ENCODE data around the gene ENG. TPM values are rescaled to one million over a fixed set of nuclear protein-coding genes. Genes with fewer than 3 reads are reported as not detected.

ENG gene
- total RNA-seq, 1 experiment from 2014 or later, result 0.18 TPM

DNA sequence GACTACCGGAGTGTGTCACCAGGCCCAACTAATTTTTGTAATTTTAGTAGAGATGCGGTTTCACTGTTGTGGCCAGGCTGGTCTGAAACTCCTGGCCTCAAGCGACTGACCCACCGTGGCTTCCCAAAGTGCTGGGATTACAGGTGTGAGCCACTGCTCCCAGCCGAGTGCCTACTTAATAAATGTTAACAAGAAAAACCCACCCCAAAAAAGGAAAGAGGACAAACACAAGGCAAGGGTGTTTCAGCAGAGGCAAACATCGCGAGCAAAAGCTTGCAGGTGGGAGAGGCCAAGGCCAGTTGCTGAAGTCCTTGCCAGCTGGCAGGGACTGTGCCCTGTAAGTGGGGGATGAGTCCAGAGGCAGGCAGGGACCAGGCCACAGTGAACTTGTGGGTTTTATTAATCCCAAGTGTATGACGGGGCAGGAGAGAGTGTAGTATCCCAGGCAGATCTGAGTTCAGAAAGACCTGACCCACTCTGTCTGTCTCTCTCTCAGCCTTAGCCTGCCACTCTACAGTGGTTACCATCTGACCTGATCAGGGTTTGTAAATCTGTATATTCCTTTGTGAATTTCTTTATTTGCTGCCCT is 58.1 kb downstream of the ENG start:
- ChIA-PET POLR2A (no interaction called here), CTCF (no interaction called here)
- TF ChIP-seq, protein P1, sequence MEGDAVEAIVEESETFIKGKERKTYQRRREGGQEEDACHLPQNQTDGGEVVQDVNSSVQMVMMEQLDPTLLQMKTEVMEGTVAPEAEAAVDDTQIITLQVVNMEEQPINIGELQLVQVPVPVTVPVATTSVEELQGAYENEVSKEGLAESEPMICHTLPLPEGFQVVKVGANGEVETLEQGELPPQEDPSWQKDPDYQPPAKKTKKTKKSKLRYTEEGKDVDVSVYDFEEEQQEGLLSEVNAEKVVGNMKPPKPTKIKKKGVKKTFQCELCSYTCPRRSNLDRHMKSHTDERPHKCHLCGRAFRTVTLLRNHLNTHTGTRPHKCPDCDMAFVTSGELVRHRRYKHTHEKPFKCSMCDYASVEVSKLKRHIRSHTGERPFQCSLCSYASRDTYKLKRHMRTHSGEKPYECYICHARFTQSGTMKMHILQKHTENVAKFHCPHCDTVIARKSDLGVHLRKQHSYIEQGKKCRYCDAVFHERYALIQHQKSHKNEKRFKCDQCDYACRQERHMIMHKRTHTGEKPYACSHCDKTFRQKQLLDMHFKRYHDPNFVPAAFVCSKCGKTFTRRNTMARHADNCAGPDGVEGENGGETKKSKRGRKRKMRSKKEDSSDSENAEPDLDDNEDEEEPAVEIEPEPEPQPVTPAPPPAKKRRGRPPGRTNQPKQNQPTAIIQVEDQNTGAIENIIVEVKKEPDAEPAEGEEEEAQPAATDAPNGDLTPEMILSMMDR (IDR thresholded peaks at IDR 0.05; ENCODE audit: insufficient read depth in 1 of 2, low read depth in 1 of 2, low read length in 1 of 2, severe bottlenecking in 1 of 2, unreplicated experiment in 1 of 2), result no peak
- H3K27me3 ChIP-seq (replicated peaks; ENCODE audit: control insufficient read depth, insufficient read depth, low read length), result no peaks in the 10 kb centered on the region
- intact Hi-C loops (cut with micrococcal nuclease; ENCODE audit: unreplicated experiment), result no loop called here
- H3K27me3 Mint-ChIP-seq (ENCODE audit: insufficient read depth, unreplicated experiment), result no peaks in the 10 kb centered on the region
- no peaks in the 10 kb centered on the region for H3K9me3 ChIP-seq
- BruUV-seq (replicated peaks), result no TSS peak
- H3K36me3 ChIP-seq (ENCODE audit: control insufficient read depth, insufficient read depth, low read length), result peaks cover 2% of the 10 kb centered on the region
- peaks cover 57% of the 10 kb centered on the region for H3K36me3 Mint-ChIP-seq (ENCODE audit: insufficient read depth, unreplicated experiment)
- H3K4me3 ChIP-seq (ENCODE audit: low read depth, low read length), result no peak overlapping the region
- H3K9me3 Mint-ChIP-seq (ENCODE audit: unreplicated experiment), result no peaks in the 10 kb centered on the region
- no peak overlapping the region for H3K27ac Mint-ChIP-seq (ENCODE audit: unreplicated experiment)
- H3K4me1 Mint-ChIP-seq (ENCODE audit: low read depth, unreplicated experiment), result peaks cover 12% of the 10 kb centered on the region
- no peak overlapping the region for H3K4me3 Mint-ChIP-seq (ENCODE audit: unreplicated experiment)
- DNase-seq, result no peak
- H3K4me1 ChIP-seq, result peaks cover 20% of the 10 kb centered on the region

GRCh38 chr9:127794001-127794791 is 60.3 kb downstream of the ENG start:
- peaks cover 3% of the 10 kb centered on the region for H3K36me3 ChIP-seq (ENCODE audit: control insufficient read depth, insufficient read depth, low read length)
- H3K27me3 ChIP-seq (replicated peaks; ENCODE audit: control insufficient read depth, insufficient read depth, low read length), result no peaks in the 10 kb centered on the region
- DNase-seq, result no peak
- no peaks in the 10 kb centered on the region for H3K9me3 Mint-ChIP-seq (ENCODE audit: unreplicated experiment)
- intact Hi-C loops (cut with micrococcal nuclease; ENCODE audit: unreplicated experiment), result no loop called here
- TF ChIP-seq, protein P1 (IDR thresholded peaks at IDR 0.05; ENCODE audit: insufficient read depth in 1 of 2, low read depth in 1 of 2, low read length in 1 of 2, severe bottlenecking in 1 of 2, unreplicated experiment in 1 of 2), result no peak
- no peak overlapping the region for H3K27ac Mint-ChIP-seq (ENCODE audit: unreplicated experiment)
- H3K9me3 ChIP-seq, result no peaks in the 10 kb centered on the region
- no peak overlapping the region for H3K4me3 Mint-ChIP-seq (ENCODE audit: unreplicated experiment)
- ChIA-PET POLR2A (no interaction called here), CTCF (no interaction called here)
- peaks cover 7% of the 10 kb centered on the region for H3K4me1 Mint-ChIP-seq (ENCODE audit: low read depth, unreplicated experiment)
- H3K4me3 ChIP-seq (ENCODE audit: low read depth, low read length), result no peak overlapping the region
- peaks cover 73% of the 10 kb centered on the region for H3K36me3 Mint-ChIP-seq (ENCODE audit: insufficient read depth, unreplicated experiment)
- no peaks in the 10 kb centered on the region for H3K27me3 Mint-ChIP-seq (ENCODE audit: insufficient read depth, unreplicated experiment)
- BruUV-seq (replicated peaks), result no TSS peak
- H3K4me1 ChIP-seq, result peaks cover 16% of the 10 kb centered on the region

- Histone ChIP-seq H3K9me3 (no peaks in the 10 kb centered on the region), H3K4me1 (peaks cover 6% of the 10 kb centered on the region), H3K27me3 (replicated peaks; ENCODE audit: control insufficient read depth, insufficient read depth, low read length) (no peaks in the 10 kb centered on the region), H3K4me3 (ENCODE audit: low read depth, low read length) (no peak overlapping the region), H3K36me3 (ENCODE audit: control insufficient read depth, insufficient read depth, low read length) (peaks cover 8% of the 10 kb centered on the region)
- no peak overlapping the region for H3K4me3 Mint-ChIP-seq (ENCODE audit: unreplicated experiment)
- intact Hi-C loops (cut with micrococcal nuclease; ENCODE audit: unreplicated experiment), result no loop called here
- H3K9me3 Mint-ChIP-seq (ENCODE audit: unreplicated experiment), result no peaks in the 10 kb centered on the region
- no TSS peak for BruUV-seq (replicated peaks)
- TF ChIP-seq, protein P1 (IDR thresholded peaks at IDR 0.05; ENCODE audit: insufficient read depth in 1 of 2, low read depth in 1 of 2, low read length in 1 of 2, severe bottlenecking in 1 of 2, unreplicated experiment in 1 of 2), result no peak
- CTCF ChIA-PET, result interaction anchor here (0.5 to 1.0 kb wide), 3 partner anchors 59 to 252 kb away, joined by 3 to 5 read pairs (median 3); partner anchors contain the start of gene TOR2A
- H3K36me3 Mint-ChIP-seq (ENCODE audit: insufficient read depth, unreplicated experiment), result peaks cover 83% of the 10 kb centered on the region
- no peak for DNase-seq
- no peaks in the 10 kb centered on the region for H3K27me3 Mint-ChIP-seq (ENCODE audit: insufficient read depth, unreplicated experiment)
- POLR2A ChIA-PET, result interaction anchor here (0.5 to 1.4 kb wide), 4 partner anchors 9 to 185 kb away, joined by 3 to 7 read pairs (median 5); no protein-coding TSS in a partner anchor
- no peak overlapping the region for H3K27ac Mint-ChIP-seq (ENCODE audit: unreplicated experiment)
- H3K4me1 Mint-ChIP-seq (ENCODE audit: low read depth, unreplicated experiment), result peaks cover under 1% of the 10 kb centered on the region
Measured at GRCh38 chr9:127793093-127793708, 61.3 kb downstream of the ENG start.

All from Caco-2 (cell line).